NCI-H82 (cell line): ENCODE measurements around the gene ARHGDIG.
"Not testable (repeated sequence)": the region's sequence is repeated elsewhere in the genome, so short reads cannot be mapped to it uniquely, and the experiment has no call there.

Experiments used
- DNase-seq: peaks from one replicate; lab custom pipeline; 2025; lab: John Stamatoyannopoulos, UW

ARHGDIG gene

DNA sequence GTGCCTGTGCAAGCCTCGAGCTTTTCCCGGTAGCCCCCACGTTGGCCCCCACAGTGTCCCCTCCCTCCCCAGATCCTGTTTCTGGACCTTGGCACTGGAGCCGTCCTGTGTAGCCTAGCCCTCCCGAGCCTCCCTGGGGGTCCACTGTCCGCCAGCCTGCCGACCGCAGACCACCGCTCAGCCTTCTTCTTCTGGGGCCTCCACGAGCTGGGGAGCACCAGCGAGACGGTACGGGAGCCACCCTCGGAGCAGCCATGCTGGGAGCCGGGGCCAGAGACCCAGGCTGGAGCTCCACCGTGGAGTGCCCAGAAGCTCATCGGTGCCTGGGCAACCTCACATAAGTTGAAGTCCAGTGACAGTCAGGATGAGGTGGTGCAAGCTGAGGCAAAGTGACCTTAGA is 16.4 kb upstream of the ARHGDIG start:
- no peak for DNase-seq

- DNase-seq: no peak
These were observed 15.9 kb upstream of the ARHGDIG start for GRCh38 chr16:264440-264951.

DNA sequence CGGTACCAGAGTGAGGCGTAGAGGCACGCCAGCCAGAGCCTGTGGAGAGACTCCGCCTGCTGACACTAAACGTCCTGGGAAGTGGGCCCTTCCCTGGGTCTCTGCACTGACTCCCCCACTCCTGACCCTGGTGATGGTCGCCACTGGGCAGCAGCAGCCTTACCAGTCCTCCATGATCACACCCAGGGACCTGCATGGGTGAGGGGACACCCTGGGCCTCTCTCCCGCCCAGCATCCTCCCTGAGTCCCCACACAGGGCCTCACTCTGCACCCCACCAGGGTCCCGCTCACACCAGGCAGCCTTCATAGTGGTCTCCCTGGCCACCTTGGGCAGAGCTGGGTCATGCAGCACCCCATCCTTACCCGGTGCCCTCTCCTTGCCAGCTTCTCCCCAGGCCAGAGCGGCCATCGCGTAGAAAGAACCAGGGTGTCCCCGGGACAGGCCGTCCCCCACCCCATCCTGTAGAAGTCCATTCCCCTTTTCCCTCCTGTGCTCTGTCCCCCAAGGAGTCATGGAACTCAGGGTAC is 15.3 kb upstream of the ARHGDIG start:
- no peak for DNase-seq

DNA sequence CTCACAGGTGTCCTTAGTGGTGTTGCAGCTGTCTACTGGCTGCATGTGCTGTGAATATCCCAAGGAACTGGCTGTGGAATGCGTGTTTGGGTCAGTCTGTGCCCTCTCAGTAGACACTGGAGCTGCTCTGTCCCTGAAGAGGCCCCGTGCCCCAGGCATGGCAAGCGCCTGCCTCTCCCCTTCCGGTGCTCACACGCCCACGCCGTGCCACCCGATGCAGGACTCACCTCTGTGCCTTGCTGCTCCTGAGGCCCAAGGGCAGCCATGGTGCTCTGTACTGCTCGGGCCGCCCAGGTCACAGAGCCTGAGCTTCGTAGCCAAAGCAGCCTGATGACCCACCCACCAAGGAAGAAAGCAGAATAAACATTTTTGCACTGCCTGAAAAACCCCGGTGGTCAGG is 14.7 kb upstream of the ARHGDIG start:
- DNase-seq: no peak

GRCh38 chr16:266258-267164 is 13.9 kb upstream of the ARHGDIG start:
- DNase-seq: no peak

DNA sequence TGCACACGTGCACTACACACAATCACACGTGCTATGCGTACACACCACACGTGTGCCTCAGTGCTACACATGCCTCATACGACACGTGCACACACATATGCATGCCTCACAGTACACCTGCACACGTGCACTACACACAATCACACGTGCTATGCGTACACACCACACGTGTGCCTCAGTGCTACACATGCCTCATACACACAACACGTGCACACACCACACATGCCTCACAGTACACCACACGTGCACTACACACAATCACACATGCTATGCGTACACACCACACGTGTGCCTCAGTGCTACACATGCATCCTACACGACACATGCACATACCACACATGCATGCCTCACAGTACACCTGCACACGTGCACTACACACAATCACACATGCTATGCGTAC is 12.8 kb upstream of the ARHGDIG start:
- DNase-seq: not testable (repeated sequence)

DNA sequence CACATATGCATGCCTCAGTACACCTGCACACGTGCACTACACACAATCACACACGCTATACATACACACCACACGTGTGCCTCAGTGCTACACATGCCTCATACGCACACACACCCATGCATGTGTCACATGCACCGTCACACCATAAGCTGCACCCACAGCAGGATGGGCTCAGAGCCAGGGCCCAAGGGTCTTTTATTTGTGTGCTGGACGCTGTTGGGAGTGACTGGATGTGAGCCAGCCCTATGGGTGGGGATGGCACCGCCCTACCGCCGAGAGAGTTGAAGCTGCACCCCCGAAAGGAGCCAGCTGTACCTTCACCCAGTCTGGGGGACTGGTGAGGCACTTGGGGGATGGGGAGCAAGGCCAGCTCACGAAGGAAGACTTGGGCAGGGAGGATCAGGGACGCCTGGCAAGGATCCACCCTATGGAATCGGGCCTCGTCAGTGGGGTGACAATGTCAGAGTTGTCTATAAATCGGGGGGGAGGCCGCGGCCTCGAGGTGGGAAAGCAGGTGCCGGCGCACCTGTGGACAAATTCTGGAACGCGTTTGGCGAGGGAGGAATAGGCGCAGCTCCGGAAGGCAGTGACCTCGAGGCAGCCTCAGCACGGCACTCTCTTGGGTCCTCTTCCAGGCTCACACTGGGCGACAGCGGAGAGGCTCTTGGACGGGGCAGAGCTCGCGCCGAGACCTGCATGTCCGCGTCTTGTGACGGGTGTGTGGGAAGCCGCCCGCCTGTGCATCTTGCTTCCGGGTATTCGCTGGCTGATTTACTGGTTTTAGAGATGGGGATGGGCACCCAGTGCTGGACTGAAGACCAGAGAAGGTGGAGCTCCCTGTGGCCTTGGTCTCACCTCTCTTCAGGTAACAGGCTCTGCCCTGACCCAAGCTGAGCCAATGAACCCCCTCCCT is 12.0 kb upstream of the ARHGDIG start:
- no peak for DNase-seq

DNA sequence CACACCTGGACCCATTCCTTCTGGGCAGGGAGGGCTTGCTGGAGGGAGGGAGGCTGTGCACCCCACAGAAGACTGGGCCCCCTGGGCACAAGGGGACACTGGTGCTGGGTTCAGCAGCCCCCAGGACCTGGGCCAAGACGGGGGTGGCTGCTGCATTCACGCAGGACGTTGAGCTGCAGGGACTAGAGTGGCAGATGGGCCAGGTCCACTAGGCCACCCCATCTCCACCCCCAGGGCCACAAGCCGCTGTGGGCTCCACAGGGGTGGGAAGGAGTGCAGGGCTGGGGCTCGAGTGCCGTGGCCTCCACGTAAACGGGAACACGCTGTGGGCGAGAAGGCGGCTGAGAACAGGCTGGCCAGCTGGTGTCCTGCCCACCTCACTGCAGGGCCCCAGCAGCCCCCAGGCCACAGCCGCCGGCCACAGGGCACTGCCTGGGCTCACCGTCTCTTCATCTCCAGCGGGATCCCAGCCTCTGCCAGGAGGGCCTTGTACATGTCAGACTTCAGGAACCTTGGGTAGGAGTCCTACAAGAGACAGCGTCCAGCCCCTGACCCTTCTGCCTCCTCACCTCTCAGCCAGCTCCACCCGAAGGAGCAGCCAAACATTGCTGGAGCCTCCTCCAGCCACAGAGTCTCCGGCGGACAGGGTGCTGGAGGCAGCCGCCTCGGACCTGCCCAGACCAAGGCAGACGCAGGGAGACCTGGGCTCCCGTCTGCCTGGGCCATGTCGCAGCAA is 11.2 kb upstream of the ARHGDIG start:
- no peak for DNase-seq

- DNase-seq: no peak
These were observed 9.8 kb upstream of the ARHGDIG start for GRCh38 chr16:270381-271255.

DNA sequence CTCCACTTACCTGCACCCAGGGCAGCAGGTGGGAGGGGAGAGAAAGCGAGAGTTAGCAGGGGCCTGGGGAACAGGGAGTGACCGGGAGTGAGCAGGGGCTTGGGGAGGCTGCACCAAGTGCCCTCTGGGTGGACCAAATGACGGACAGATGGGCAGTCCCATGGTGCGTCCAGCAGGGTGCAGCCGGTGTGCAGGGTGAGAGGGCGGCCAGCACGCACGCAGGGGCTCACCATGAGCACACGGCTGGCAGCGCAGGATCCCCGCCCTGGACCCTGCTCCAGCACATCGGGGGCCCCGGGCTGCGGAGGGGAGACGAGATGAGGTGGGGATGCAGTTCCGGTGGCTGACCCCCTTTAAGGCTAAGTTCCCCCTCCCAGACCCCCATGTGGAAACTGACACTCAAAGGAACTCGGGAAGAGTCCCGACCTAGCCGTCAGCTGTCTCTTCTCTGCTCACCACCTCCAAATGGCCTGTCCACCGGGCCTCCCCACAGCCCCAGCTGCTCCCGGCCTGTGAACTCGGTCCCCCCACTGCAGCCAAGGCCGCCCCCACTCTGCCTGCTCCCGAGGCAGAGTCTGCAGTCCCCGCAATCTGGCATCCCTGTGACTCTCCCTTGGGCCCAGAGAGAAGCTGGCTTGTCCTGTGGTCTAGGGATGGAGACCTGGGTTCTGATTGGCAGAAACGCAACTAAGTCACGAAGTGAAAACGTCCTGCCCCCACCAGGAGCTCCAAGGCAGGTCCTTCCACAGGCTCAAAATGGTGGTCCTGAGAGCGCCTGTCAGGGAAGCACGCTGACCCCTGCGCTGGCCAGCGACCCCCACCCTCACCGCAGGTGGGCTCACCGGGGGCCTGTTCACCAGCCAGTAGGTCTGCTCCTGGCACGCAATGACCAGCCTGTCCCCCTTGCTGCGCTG is 7.5 kb upstream of the ARHGDIG start:
- no peak for DNase-seq

DNA sequence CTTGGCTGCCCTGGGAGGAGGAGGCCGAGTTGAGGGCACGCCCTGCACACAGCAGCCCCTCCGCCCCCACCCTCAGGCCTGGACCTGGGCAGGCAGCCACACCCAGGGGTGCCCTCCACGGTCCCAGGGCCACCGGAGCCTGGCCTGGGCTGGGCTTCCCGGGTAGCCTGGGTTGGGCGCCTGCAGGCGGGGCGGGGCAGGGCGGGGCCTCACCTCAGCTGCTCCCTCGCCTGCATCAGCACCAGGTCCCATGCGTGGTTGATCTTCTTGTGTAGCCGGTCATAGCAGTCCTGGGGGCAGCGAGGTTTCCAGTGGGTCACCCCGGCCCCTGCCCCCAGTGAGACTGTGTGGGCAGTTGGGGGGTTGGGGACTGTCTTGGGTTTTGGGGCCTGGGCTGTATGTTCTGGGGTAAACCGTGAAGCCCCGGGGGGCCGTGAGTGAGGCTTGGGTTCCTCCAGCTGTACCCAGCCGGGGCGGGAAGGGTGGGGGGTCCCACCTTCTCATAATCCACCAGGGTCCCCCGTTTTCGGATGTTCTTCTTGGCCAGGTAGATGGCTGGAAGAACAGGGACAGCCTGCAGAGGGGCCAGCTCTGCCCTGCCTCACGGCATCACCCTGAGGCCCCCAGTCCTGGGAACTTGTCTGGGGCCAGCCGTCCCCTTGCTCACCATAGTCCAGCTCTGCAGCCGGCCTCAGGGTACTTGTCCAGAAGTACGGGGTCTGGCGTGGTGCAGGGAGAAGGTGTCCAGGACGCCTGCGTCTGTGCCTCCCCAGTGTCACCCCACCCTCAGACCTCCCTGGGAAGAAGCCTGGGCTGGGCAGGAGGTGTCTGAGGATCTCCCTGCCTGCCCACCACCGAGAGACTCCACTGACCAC is 6.6 kb upstream of the ARHGDIG start:
- peak; percentile 31 for DNase-seq

- DNase-seq: no peak
These were observed 5.2 kb upstream of the ARHGDIG start for GRCh38 chr16:275041-275641.

- DNase-seq: no peak
These were observed 4.6 kb upstream of the ARHGDIG start, which contains the start of gene RGS11 for GRCh38 chr16:275786-276232. TSS of gene RGS11 (minus strand) at chr16:275944. CDS start at chr16:275911, 33 bp downstream.

GRCh38 chr16:276426-277077 is 3.8 kb upstream of the ARHGDIG start:
- DNase-seq: no peak

GRCh38 chr16:278863-279366 is 1.5 kb upstream of the ARHGDIG start:
- DNase-seq: peak; percentile 65

DNA sequence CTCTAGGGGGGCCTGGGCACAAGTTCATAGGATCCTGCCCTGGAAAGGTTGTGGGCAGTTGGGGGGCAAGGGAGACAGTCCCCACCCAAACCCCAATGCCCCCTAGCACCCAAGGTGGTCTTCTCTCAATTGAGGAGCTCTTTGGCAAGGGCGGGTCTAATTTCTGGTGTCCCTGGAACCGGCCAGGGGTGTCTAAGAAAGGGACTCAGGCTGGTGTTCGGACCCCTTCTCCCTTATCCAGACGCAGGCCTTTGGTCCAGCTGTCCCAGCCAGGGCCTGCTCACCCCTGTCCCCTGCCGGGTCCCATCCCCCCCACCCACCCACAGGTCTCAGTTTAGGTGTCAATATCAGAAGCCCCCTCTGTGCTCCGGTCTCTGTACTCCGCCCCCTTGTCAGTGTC is 860 bp upstream of the ARHGDIG start:
- no peak for DNase-seq

DNA sequence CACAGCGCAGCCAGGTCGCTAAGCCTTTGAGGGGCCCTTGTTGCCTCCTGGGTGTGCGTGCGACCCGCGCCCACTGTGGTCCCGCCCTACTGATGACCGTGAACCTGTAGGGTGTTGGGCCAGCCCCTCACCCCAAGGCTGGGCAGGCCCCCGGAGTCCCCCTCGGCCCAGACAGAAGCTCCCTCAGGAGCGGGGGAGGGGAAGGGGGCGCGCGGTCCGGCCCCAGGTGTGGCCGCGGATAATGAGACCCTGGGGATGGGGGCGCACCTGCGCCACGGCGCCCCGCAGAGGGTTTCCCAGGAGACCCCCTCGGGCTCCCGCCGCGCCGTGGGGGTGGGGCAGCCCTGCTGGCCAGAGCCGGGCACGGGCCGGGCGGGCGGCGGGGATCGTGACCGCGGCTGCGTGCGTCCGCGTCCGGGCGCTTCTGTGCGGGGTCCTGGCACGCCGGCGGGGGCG is 358 bp upstream of the ARHGDIG start:
- DNase-seq: no peak
